Measurements from ENCODE around the gene FOS.
A peak's percentile ranks its signal among the peaks of the same experiment; 100 is the strongest.

DNA sequence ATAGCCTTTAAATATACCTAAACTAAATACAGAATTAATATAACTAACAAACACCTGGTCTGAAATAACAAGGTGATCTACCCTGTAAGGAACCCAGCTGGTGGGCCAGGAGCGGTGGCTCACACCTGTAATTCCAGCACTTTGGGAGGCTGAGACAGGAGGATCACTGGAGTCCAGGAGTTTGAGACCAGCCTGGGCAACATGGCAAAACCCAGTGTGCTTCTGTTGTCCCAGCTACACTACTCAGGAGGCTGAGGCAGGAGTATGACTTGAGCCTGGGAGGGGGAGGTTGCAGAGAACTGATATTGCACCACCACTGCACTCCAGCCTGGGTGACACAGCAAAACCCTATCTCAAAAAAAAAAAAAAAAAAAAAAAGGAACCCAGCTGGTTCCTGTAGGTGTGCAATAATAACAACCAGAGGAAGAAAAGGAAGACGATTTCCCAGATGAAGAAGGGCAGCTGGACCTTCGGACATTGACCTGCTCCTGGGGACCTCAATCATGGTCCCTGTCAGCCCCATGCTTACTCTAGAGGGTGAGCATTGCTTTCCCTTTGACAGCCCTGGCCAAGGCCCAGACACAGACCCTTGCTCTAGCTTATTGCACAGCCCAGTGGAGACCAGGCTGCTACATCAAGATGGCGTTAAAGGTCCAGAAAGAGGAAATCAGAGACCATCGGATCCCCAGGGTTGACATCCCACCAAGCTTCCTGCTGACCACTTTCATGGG lies 5.4 kb downstream of the FOS start:
- no peak for TF ChIP-seq JUN (IDR thresholded peaks at IDR 0.05; ENCODE audit: low read depth, low read length)
- TF ChIP-seq SUZ12 (IDR thresholded peaks at IDR 0.05; ENCODE audit: low read length): no peak
- no peak for TF ChIP-seq POLR2A (IDR thresholded peaks at IDR 0.05; ENCODE audit: control extremely low read depth in 1 of 2, low read depth in 2 of 2, low read length in 2 of 2)
- TF ChIP-seq BRCA1 (IDR thresholded peaks at IDR 0.05; ENCODE audit: low read depth, low read length): no peak
- no peak for TF ChIP-seq CHD2 (IDR thresholded peaks at IDR 0.05; ENCODE audit: low read length)
- TF ChIP-seq HDAC6 (IDR thresholded peaks at IDR 0.05; ENCODE audit: low read depth, low read length): no peak
- no peak for TF ChIP-seq ASH2L (IDR thresholded peaks at IDR 0.05; ENCODE audit: low read length)
- no peak for TF ChIP-seq SP4 (IDR thresholded peaks at IDR 0.05; ENCODE audit: low read length)
- 0 out of 4 replicates have a peak, but pooled peaks of 1 of the 2 experiments have one; percentile 37 for TF ChIP-seq SIN3A (conservative IDR thresholded peaks at IDR 0.05 in 1 of 2, IDR thresholded peaks at IDR 0.05 in 1 of 2; ENCODE audit: low read depth in 1 of 2, low read length in 2 of 2)
- TF ChIP-seq, protein P1, sequence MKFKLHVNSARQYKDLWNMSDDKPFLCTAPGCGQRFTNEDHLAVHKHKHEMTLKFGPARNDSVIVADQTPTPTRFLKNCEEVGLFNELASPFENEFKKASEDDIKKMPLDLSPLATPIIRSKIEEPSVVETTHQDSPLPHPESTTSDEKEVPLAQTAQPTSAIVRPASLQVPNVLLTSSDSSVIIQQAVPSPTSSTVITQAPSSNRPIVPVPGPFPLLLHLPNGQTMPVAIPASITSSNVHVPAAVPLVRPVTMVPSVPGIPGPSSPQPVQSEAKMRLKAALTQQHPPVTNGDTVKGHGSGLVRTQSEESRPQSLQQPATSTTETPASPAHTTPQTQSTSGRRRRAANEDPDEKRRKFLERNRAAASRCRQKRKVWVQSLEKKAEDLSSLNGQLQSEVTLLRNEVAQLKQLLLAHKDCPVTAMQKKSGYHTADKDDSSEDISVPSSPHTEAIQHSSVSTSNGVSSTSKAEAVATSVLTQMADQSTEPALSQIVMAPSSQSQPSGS (IDR thresholded peaks at IDR 0.05; ENCODE audit: low read length): no peak
- TF ChIP-seq JUND (IDR thresholded peaks at IDR 0.05; ENCODE audit: low read length): no peak
